Breast epithelium (tissue), 3 donors: ENCODE data around the gene EDRF1.

ENCODE experiments used
- POLR2A ChIP-seq: fragments of 450-650 bp; IDR thresholded peaks from one replicate; pipeline ENCODE4 v1.6.1; 2016; ENCODE audit warnings: antibody characterized with exemption, mild to moderate bottlenecking, moderate library complexity
- POLR2AphosphoS5 ChIP-seq, 3 donors: sonication (generic); formaldehyde crosslinking; IDR thresholded peaks; one replicate each; pipeline ENCODE4 v1.6.1; 2017; ENCODE audit warnings: antibody characterized with exemption in 3 of 3
- TF ChIP-seq, protein P1 (sequence below), 3 donors: fragments of 450-650 bp; IDR thresholded peaks; one replicate each; pipeline ENCODE4 v1.5.1; 2016 to 2017; ENCODE audit warnings: antibody characterized with exemption in 3 of 3, mild to moderate bottlenecking in 3 of 3, moderate library complexity in 3 of 3

DNA sequence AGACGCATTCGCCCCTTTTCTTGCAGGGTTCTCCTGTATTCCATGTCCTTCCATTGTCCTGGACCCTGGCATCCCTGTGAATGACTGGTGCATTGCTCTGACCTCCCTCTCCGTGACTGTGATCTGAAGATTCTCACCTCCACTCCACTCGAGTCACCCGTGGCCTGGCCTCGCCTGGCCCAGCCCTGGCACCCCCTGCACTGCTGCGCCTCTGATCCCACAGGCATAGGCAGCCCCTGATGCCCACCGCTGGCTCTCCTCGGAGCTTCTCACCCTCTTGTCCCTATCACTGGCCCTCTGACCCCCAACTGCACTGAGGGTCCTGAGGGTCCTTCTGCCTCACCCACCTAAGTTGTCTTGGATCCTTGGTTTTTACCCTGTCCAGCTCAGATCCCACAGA, 58.3 kb downstream of the EDRF1 start:
- TF ChIP-seq POLR2AphosphoS5 (IDR thresholded peaks at IDR 0.05): no peak
- TF ChIP-seq, protein P1, sequence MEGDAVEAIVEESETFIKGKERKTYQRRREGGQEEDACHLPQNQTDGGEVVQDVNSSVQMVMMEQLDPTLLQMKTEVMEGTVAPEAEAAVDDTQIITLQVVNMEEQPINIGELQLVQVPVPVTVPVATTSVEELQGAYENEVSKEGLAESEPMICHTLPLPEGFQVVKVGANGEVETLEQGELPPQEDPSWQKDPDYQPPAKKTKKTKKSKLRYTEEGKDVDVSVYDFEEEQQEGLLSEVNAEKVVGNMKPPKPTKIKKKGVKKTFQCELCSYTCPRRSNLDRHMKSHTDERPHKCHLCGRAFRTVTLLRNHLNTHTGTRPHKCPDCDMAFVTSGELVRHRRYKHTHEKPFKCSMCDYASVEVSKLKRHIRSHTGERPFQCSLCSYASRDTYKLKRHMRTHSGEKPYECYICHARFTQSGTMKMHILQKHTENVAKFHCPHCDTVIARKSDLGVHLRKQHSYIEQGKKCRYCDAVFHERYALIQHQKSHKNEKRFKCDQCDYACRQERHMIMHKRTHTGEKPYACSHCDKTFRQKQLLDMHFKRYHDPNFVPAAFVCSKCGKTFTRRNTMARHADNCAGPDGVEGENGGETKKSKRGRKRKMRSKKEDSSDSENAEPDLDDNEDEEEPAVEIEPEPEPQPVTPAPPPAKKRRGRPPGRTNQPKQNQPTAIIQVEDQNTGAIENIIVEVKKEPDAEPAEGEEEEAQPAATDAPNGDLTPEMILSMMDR (IDR thresholded peaks at IDR 0.05): no peak
- no peak for TF ChIP-seq POLR2A
